Measurements from ENCODE around the gene GC. TPM values are rescaled to one million over a fixed set of nuclear protein-coding genes. Genes with fewer than 3 reads are reported as not detected.
"Not testable (repeated sequence)": the region's sequence is repeated elsewhere in the genome, so short reads cannot be mapped to it uniquely, and the experiment has no call there.

GC gene
- total RNA-seq, 2 experiments from 2014 or later: not detected

DNA sequence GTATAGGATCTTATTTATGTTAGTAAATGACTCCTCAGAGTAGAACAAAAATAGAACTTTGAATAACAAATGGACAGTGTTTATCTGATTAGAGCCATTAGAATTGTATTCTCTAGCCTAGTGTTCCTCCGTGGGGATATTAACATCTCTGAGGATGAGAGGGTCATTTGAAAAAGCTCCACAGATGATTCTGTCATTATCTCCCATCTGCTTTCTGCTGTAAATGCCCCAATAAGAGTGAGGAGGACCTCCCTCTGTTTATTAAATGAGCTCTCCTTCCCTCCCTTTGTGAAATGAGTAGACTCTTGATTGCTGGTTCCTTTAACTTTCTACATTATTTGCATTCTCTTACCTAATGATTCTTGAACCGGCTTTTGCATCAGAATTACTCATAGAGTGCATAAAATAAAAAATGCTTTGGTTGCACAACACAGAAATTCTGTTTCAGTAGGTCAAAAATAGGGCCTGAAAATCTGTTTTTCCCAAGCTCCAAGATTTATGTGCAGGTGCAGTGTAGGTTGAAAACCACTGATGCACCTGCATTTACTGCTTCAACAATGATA lies 18.0 kb downstream of the GC start:
- no peak overlapping the region for H3K27ac Mint-ChIP-seq
- H3K36me3 Mint-ChIP-seq (ENCODE audit: low read depth): no peaks in the 10 kb centered on the region
- DNase-seq (no peak), ATAC-seq (no peak)
- no peak overlapping the region for H3K4me3 Mint-ChIP-seq
- no peaks in the 10 kb centered on the region for H3K9me3 Mint-ChIP-seq
- H3K27me3 Mint-ChIP-seq: no peaks in the 10 kb centered on the region
- H3K4me1 Mint-ChIP-seq (ENCODE audit: low read depth): no peaks in the 10 kb centered on the region
- CTCF ChIA-PET: no interaction called here
- intact Hi-C loops (cut with micrococcal nuclease): no loop called here
- TF ChIP-seq, protein P1, sequence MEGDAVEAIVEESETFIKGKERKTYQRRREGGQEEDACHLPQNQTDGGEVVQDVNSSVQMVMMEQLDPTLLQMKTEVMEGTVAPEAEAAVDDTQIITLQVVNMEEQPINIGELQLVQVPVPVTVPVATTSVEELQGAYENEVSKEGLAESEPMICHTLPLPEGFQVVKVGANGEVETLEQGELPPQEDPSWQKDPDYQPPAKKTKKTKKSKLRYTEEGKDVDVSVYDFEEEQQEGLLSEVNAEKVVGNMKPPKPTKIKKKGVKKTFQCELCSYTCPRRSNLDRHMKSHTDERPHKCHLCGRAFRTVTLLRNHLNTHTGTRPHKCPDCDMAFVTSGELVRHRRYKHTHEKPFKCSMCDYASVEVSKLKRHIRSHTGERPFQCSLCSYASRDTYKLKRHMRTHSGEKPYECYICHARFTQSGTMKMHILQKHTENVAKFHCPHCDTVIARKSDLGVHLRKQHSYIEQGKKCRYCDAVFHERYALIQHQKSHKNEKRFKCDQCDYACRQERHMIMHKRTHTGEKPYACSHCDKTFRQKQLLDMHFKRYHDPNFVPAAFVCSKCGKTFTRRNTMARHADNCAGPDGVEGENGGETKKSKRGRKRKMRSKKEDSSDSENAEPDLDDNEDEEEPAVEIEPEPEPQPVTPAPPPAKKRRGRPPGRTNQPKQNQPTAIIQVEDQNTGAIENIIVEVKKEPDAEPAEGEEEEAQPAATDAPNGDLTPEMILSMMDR (IDR thresholded peaks at IDR 0.05): no peak
- POLR2A ChIA-PET: no interaction called here

DNA sequence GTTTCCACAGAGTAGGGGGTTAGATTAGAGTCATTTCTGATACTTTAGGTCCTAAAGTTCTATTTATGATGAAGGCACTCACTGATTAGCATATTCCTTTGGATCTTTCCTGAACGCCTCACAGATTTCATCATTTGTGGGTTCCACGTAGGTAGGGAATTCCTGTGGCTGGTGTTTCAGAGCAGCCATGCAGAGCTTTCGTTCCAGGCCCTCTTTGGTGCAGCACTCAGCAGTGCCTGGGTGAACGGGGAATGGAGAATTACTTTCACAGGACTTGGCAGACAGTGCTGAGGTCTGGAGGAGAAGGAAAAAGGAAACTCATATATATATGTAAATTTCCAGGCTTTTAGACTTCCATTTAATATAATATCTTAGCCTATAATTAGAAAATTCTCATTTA lies 18.5 kb downstream of the GC start:
- intact Hi-C loops (cut with micrococcal nuclease): no loop called here
- Mint-ChIP-seq H3K27ac (no peak overlapping the region), H3K4me1 (ENCODE audit: low read depth) (no peaks in the 10 kb centered on the region), H3K27me3 (no peaks in the 10 kb centered on the region), H3K4me3 (no peak overlapping the region), H3K36me3 (ENCODE audit: low read depth) (no peaks in the 10 kb centered on the region), H3K9me3 (no peaks in the 10 kb centered on the region)
- ChIA-PET CTCF (no interaction called here), POLR2A (no interaction called here)
- no peak for DNase-seq
- TF ChIP-seq, protein P1 (IDR thresholded peaks at IDR 0.05): no peak
- ATAC-seq: no peak

DNA sequence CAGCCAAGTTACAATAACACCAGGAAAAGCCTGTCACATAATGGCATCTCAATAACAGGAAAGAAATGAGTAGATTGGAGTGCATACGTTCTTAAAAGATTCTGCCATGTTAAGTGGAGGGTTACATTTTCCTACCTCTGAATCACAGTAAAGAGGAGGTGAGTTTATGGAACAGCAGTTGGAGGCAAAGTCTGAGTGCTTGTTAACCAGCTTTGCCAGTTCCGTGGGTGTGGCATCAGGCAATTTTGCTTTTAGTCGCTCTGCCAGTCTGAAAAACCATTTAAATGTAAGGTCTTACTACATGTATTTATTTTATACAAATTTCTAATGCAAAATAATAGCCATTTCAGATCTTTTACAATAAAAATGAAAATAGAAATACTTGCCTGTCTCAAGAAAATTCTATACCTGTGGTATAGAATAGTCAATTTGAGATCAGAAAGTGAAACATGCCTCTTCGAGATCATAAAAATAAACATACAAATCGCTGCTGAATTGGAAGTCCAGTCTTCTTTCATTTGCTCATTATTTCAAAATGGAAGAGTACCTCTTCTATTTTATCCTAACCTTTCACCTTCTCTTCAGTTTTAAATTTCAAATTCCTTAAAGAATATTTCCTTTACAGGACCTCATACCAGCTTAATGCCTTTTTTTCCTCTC lies 31.4 kb downstream of the GC start:
- H3K4me3 Mint-ChIP-seq: no peak overlapping the region
- ChIA-PET CTCF (no interaction called here), POLR2A (no interaction called here)
- no peaks in the 10 kb centered on the region for H3K36me3 Mint-ChIP-seq (ENCODE audit: low read depth)
- DNase-seq (no peak), ATAC-seq (no peak)
- peaks cover 2% of the 10 kb centered on the region for H3K27me3 Mint-ChIP-seq
- TF ChIP-seq, protein P1 (IDR thresholded peaks at IDR 0.05): no peak
- no peaks in the 10 kb centered on the region for H3K9me3 Mint-ChIP-seq
- intact Hi-C loops (cut with micrococcal nuclease): no loop called here
- H3K27ac Mint-ChIP-seq: no peak overlapping the region
- no peaks in the 10 kb centered on the region for H3K4me1 Mint-ChIP-seq (ENCODE audit: low read depth)

- no peaks in the 10 kb centered on the region for H3K36me3 Mint-ChIP-seq (ENCODE audit: low read depth)
- no peak overlapping the region for H3K4me3 Mint-ChIP-seq
- no peak for DNase-seq
- TF ChIP-seq, protein P1 (IDR thresholded peaks at IDR 0.05): no peak
- ChIA-PET CTCF (interaction anchor here (1.1 kb wide), 1 partner anchor 12 kb away, joined by 3 read pairs; no protein-coding TSS in a partner anchor), POLR2A (no interaction called here)
- H3K4me1 Mint-ChIP-seq (ENCODE audit: low read depth): no peaks in the 10 kb centered on the region
- intact Hi-C loops (cut with micrococcal nuclease): no loop called here
- H3K9me3 Mint-ChIP-seq: no peaks in the 10 kb centered on the region
- ATAC-seq: no peak
- no peak overlapping the region for H3K27ac Mint-ChIP-seq
- peaks cover 4% of the 10 kb centered on the region for H3K27me3 Mint-ChIP-seq
These were observed 34.8 kb downstream of the GC start for GRCh38 chr4:71749008-71749594.

- Mint-ChIP-seq H3K36me3 (ENCODE audit: low read depth) (no peaks in the 10 kb centered on the region), H3K27me3 (peaks cover 4% of the 10 kb centered on the region), H3K4me1 (ENCODE audit: low read depth) (no peaks in the 10 kb centered on the region), H3K27ac (no peak overlapping the region), H3K9me3 (no peaks in the 10 kb centered on the region), H3K4me3 (no peak overlapping the region)
- no peak for ATAC-seq
- ChIA-PET POLR2A (no interaction called here), CTCF (no interaction called here)
- intact Hi-C loops (cut with micrococcal nuclease): no loop called here
- no peak for DNase-seq
- TF ChIP-seq, protein P1 (IDR thresholded peaks at IDR 0.05): no peak
These were observed 37.5 kb downstream of the GC start for GRCh38 chr4:71746379-71746778.

DNA sequence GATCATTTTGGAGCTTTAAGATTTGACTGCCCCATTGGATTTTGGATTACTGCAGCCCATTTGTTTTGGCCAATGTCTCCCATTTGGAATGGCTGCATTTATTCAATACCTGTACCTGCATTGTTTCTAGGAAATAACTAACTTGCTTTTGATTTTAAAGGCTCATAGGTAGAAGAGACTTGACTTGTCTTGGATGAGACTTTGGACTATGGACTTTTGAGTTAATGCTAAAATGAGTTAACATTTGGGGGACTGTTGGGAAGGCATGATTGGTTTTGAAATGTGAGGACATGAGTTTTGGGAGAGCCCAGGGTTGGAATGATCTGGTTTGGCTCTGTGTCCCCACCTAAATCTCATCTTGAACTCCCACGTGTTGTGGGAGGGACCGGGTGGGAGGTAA lies 45.1 kb downstream of the GC start:
- intact Hi-C loops (cut with micrococcal nuclease): not testable (repeated sequence)

More for the DNA sequence above, 45.1 kb downstream of the GC start:
- H3K27ac Mint-ChIP-seq; H3K36me3 Mint-ChIP-seq (ENCODE audit: low read depth); CTCF ChIA-PET; H3K9me3 Mint-ChIP-seq; H3K4me3 Mint-ChIP-seq; H3K27me3 Mint-ChIP-seq; ATAC-seq; DNase-seq; H3K4me1 Mint-ChIP-seq (ENCODE audit: low read depth); POLR2A ChIA-PET: not testable (repeated sequence)

Measured in activated CD8-positive, alpha-beta T cell treated with anti-CD3 and anti-CD28 coated beads for 36 hours (primary cell).